KG1 (cell line): ENCODE data around the gene GUCY1A1.

Experiments
- DNase-seq: peaks from one replicate; lab custom pipeline; 2025; lab: John Stamatoyannopoulos, UW

Gene GUCY1A1

GRCh38 chr4:155741546-155741945 is 74.9 kb downstream of the GUCY1A1 start:
- DNase-seq: no peak

GRCh38 chr4:155742310-155743015 is 75.8 kb downstream of the GUCY1A1 start:
- DNase-seq: no peak

GRCh38 chr4:155745984-155746383 is 79.3 kb downstream of the GUCY1A1 start:
- DNase-seq: no peak

GRCh38 chr4:155748039-155748438 is 81.4 kb downstream of the GUCY1A1 start:
- no peak for DNase-seq

GRCh38 chr4:155749041-155749440 is 82.4 kb downstream of the GUCY1A1 start:
- DNase-seq: no peak

- DNase-seq: no peak
These were observed 84.9 kb downstream of the GUCY1A1 start for GRCh38 chr4:155751569-155751968.

GRCh38 chr4:155757745-155758265 is 91.2 kb downstream of the GUCY1A1 start:
- no peak for DNase-seq

GRCh38 chr4:155758481-155759371 is 92.1 kb downstream of the GUCY1A1 start, which contains the start of gene GUCY1B1:
GUCY1B1 (plus strand) TSS chr4:155759021; CDS start chr4:155759141, 120 bp downstream.
- peak; percentile 3 for DNase-seq

- no peak for DNase-seq
These were observed 93.0 kb downstream of the GUCY1A1 start for GRCh38 chr4:155759372-155760252.

- no peak for DNase-seq
These were observed 94.4 kb downstream of the GUCY1A1 start for GRCh38 chr4:155761047-155761446.

GRCh38 chr4:155761916-155762315 is 95.3 kb downstream of the GUCY1A1 start:
- no peak for DNase-seq

- no peak for DNase-seq
These were observed 95.7 kb downstream of the GUCY1A1 start for GRCh38 chr4:155762334-155762733.

GRCh38 chr4:155763551-155763950 is 96.9 kb downstream of the GUCY1A1 start:
- no peak for DNase-seq

GRCh38 chr4:155765149-155765548 is 98.5 kb downstream of the GUCY1A1 start:
- DNase-seq: no peak

- no peak for DNase-seq
These were observed 100.0 kb downstream of the GUCY1A1 start for GRCh38 chr4:155766622-155767021.

GRCh38 chr4:155768370-155768769 is 101.7 kb downstream of the GUCY1A1 start:
- DNase-seq: no peak

GRCh38 chr4:155769090-155769489 is 102.4 kb downstream of the GUCY1A1 start:
- DNase-seq: no peak

GRCh38 chr4:155772459-155773195 is 106.0 kb downstream of the GUCY1A1 start:
- no peak for DNase-seq

- DNase-seq: no peak
These were observed 106.7 kb downstream of the GUCY1A1 start for GRCh38 chr4:155773196-155773800.

GRCh38 chr4:155774033-155774432 is 107.4 kb downstream of the GUCY1A1 start:
- DNase-seq: no peak
